Measurements from ENCODE around the gene CASKIN1.
A peak's percentile ranks its signal among the peaks of the same experiment; 100 is the strongest.

CASKIN1 gene

DNA sequence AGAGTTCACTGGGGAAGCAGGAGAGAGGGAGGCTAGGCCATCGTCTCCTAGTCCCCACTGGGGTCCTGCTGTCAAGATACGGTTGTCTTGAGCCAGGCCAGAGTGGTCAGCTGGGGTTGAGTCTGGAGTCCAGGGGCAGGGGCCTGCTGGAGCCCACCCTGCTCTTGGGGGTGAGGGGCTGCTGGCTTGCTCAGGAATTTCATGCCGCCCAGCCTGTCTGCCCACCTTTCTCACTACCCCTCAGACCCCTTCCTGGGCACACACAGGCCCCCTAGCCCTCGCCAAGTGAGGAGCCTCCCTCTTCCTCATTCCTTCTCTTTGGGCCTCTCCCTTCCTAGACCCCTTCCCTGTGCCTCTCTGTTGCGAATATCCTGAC is 39.6 kb downstream of the CASKIN1 start:
- no peak for DNase-seq (ENCODE audit: low spot score)

DNA sequence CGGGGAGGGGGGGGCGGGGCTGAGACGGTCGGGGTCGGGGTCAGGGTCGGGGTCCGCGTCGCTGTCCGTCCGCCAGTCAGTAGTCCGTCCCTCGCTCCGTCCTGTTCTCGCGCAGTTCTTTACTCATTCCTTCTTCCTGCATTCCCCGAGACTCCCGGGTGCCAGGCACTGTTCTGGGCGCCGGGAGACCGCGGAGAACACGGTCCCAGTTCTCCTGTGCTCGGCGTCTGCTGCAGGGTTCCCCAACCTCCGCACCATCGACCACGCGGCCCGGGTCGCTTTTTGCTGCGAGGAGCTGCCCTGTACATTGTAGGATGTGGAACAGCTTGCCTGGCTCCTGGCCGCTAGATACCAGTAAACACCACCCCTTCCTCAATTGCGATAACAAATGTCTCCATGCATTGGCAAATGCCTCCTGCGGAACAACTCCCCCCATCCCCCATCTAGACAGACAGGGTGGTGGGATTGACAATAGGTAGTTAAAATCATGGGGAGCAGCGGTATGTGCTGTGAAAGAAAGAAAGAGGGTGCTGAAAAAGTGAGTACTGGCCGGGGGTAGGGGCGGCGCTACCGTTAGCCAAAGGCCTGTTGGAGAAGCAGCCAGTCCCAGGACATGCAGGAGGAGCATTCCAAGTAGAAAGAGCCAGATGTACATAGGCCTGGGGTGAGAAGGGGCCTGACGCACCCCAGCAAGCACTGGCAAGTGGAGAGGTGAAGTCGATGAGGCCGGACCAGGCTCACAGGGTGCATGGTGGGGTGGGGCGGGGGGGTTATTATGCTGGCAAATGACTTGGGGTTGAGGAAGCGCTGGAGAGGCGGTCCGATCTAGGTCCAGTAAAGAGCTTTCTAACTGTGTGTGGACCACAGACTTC is 40.2 kb downstream of the CASKIN1 start:
- no peak for DNase-seq (ENCODE audit: low spot score)

DNA sequence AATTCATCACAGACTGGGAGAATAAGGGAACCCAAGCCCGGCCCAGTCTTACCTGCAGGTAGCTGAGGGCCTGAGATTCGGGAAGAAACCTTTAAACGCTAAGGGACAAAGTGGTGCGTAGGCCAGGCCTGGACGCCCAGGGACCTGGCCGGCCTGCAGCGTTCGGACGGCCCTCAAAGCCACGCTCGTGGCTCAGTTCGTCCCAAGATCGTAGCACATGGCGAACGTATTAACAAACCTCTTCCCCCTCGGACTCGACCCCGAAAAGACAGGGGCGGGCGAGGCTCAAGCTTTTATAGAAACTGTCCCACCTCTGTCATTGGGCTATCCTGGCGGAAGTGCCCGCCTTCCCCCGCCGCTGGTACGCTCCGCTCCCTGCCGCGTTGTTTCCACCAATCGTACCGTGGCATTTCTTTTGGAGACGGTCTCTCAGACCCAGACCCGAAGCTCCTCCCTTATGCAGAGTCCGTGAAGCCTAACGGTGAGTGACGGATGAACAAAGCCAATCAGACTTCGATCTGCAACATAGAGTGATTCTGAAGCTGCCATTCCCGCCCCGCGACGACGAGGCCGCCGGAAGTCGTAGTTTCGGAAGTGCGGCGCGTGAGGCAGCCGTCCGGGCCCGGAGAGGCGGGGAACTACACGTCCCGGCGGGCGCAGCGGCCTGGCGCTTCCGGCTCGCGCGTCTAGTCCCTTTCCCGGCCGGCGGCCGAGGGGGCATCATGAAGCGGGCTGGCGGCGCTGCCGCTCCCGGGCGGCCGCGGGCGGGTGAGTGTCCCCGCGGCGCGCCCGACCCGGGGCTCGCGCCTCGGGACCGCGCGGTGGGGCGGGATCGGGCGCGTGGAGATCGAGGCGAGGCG is 41.1 kb downstream of the CASKIN1 start, which contains the start of gene TRAF7:
TRAF7 (plus strand) TSS at position 692 of the 860 bp plus-strand sequence. CDS start 8,139 bp downstream, outside the sequence.
- DNase-seq (ENCODE audit: low spot score) = peak; percentile 100

DNA sequence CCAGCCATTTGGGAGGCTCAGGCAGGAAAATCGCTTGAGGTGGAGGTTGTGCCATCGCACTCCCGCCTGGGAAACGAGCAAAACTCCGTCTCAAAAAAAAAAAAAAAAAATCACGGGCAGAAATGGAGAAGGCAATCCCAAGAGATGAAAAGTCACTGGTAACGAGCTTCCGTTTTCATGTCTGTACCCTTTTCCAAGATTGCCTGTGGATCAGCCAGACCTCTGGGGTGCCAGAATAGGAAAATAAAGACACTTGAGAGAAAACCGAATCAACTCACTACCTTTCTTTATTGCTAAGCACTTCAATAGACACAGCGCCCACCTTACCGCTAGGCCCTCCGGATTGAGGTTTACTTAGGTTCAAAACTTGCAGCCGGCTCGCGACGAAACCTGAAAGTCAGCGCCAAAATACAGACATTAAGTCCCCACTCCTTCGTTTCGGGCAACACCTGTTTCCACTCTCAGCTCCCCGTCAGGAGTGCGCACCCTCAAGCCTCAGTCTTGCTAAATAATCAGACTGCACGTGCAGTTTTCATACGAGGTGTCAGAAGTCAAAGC is 41.8 kb downstream of the CASKIN1 start:
- no peak for DNase-seq (ENCODE audit: low spot score)

DNA sequence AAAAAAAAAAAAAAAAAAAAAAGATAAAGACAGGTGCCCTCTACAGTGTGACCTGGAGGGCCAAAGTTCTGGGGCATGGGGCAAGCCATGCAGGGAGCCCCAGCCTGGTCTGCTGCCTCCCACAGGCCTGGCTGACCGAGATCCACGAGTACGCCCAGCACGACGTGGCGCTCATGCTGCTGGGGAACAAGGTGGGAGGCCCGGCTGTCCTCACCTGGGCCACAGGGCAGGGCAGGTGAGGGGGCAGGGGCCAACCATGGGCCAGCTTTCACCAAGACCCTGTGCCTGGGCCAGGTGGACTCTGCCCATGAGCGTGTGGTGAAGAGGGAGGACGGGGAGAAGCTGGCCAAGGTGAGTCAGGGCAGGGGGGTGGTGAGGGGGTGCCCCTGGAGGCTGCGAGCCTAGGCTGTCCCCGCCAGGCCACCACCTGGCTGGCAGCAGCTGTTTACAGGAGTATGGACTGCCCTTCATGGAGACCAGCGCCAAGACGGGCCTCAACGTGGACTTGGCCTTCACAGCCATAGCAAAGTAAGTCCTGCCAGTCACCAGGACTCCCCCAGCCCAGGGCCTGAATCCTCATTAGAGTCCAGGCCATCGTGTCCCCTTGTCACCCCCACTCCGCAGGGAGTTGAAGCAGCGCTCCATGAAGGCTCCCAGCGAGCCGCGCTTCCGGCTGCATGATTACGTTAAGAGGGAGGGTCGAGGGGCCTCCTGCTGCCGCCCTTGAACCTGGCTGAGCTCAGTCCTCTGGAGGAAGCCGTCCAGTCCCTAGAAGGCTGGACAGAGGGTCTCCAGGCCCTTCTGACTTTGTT is 43.5 kb downstream of the CASKIN1 start:
- no peak for DNase-seq (ENCODE audit: low spot score)

DNA sequence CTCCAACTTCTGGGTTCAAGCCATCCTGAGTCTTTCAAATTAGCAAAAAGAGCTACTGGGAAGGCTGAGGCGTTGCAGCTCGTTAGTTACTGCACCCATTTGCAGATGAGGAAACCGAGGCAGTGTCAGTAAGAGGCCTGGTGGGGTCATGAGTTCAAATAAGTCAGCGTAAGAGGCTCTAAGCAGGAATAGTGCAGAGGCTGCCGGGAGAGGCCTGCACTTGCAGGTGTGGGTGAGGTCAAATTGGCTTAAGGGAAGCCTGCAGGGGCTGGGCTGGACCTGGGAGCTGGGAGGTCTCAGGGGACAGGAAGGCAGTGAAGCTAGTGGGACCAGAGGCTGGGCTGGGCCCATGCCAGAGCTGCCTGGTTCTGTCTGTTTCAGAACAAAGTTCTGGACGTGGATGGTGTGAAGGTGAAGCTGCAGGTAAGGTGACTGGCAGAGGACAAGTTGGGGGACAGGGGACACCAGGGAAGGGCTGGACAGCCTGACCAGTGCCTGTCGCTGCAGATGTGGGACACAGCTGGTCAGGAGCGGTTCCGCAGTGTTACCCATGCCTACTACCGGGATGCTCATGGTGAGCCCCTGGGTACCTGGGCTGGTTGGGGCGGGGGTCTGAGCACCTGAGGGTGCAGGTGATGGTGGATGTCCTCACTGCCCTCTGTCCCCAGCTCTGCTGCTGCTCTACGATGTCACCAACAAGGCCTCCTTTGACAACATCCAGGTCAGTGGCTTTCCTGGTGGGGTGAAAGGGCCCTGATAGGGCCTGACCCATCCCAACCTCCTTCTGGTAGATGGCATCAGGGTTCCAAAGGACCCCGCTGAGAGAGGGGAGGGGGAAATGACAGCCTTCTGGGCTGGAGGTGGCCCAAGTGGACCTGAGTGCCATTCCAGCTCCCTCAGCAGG is 45.0 kb downstream of the CASKIN1 start:
- no peak for DNase-seq (ENCODE audit: low spot score)

DNA sequence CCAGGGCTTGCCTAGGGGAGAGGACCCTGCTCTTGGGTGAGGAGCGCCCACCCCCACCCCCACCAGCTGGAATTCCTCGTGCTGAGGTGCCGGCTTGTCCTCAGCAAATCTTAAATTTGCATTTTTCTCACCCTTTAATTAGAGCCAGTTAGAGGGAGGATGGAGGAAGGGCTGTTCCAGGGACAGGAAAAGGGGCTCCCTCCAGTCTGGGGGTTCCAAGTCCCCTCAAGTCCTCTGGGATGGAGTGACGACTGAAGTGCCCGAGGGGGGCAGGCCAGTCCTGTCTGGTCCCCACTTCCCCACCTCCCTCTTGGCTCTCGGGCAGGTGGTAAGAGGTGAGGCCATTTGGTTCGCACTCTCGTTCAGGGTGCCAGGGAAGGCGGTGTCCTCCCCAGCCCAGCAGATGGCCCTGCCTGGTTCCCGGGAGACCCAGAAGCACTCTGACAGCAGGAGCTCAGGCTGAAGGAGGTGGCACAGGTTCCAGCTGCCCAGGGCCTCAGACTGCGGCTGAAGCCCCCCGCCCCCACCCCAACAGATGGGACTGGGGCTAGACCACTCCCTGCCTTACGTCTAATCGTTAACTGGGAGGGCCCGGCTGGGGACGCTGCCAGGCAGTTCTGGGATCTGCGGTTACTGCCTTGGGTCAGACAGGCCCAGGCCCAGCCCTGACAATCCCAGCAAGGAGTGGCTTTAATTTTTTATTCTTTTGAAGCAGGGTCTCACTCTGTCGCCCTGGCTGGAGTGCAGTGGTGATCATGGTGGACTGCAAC is 45.8 kb downstream of the CASKIN1 start:
- no peak for DNase-seq (ENCODE audit: low spot score)

DNA sequence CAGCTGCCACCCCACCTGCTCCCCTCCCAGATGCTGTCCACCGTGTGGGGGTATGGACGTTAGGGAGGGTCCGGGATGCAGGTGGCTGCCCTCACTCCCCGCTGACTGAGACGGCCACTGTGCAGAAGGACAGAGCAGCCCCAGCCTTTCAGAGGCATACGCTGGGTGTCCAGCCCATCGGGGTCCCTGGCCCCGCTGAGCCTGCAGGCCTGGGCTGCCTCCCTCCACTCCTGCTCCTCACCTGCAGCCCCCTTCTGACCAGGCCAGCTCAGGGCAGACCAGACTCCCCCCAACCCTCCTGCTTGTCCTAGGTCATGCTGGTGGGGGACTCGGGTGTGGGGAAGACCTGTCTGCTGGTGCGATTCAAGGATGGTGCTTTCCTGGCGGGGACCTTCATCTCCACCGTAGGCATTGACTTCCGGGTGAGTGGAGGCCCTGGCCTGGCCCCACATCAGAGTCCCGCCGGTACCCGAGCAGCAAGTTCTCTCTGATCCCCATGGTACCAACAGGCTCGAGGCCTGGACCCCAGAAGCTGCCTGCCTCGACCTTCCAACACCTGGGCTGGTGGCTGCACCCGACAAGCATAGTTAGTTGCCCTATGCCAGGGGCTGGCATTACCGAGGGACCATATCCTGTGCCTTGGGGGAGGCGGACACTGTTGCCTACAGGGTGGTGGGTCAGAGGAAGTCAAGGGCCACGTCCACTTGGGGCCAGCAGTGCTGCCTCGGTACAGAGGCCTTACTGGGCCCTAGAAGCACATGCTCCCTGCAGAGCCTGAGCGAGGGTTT is 46.6 kb downstream of the CASKIN1 start:
- no peak for DNase-seq (ENCODE audit: low spot score)

DNA sequence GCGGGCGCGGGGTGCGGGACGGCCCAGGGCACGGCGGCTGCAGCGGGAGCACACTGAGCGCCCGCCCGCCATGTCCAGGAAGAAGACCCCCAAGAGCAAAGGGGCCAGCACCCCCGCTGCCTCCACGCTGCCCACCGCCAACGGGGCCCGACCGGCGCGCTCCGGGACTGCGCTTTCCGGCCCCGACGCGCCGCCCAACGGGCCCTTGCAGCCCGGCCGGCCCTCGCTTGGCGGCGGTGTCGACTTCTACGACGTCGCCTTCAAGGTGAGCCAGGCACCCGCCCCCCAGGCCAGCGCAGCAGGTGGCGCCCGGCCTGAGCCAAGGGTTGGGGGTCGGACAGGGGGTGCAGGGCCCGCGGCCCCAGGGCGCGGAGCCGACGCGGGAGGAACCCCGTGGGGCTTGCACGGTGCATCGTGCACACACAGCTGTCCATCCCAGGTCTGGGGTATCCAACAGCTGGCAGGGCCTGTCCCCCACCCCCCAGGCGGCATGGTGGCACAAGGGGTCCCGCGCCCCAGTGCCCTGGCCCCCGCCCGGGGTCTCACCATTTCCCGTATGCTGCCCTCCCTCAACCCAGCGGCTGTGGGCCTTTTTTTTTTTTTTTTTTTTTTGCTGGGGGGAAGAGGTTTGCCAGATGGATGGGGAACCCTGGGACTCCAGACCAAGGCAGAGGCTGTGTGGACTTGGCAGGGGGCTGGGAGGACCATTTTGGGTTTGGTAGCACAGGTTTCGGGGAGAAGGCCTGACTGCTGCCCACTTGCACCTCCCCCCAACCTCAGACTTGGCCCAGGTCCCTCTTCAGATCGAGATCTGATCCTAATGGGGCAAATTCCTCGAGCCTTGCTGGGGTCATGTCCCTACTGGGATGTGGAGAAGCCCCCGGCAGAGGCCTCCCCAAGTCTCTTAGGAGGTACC is 47.4 kb downstream of the CASKIN1 start:
- DNase-seq (ENCODE audit: low spot score) = no peak

DNA sequence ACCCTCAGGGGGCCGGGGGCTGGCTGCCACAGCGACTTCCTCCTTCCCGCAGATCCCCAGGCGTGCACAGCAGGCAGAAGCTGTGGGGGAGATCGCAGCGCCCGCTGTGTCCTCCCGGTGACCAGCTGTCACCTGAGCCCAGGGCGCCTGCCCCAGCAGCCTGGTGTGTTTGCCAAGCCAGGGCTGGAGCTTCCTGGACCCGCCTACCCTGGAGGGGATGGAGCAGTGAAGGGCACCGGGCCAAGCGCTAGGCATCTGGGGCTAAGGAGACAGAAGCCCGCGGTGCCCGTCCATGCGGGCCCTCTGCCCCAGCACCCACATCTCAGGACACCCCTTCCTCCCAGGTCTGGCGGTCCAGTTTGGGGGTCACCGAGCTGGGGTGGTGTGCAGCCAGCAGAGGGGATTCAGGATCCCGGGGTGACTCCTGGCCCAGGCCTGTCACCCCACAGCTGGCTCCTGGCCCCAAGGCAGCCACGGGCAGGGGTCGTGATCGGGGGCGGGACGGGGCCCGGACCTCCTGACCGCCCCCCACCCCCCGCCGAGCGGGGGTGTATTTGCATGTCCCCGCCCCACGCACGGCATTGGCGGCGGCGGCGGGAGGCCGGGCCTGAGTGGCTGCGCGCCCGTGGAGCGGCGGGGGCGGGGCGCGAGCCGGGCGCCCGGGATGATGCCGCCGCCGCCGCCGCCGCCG is 48.3 kb downstream of the CASKIN1 start, which contains the start of gene RAB26:
RAB26 (plus strand) TSS at position 645 of the 691 bp plus-strand sequence. CDS start 159 bp downstream, outside the sequence.
- peak; percentile 70 for DNase-seq (ENCODE audit: low spot score)

DNA sequence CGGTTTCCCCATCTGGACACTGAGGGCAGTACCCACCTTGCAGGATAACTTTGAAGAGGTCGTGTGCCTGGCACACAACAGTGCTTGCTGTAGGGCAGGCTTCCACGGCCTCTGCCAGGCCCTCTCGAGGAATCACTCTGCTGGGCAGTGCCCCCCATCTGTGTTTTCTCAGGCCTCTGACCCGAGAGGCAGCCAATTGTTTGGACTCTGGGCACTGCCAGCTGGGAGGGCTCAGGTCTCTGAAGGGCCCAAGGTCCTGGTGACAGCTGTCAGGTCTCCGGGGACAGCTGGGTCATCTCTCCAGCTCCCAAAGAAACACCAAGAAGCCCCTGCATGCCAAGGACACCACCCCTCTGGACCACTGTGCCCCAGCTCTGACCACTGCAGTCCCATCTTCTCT is 49.0 kb downstream of the CASKIN1 start:
- no peak for DNase-seq (ENCODE audit: low spot score)

DNA sequence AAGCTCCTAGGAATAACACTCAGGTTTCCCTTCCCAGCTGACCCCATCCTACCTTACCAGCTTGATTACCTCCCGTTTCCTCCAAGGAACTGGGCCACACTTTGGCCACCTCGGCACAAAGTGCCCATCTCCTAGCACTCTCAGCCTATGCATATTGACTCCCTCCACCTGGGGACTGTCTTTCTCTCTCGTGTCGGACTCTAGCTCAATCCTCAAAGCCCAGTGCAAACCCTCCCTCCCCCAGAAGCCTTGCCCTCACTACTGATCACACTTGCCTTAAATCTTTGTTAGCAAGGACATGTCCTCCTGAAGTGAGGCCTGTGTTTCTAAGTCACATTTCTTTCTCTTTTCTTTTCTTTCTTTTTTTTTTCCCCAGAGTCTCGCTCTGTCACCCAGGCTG is 50.6 kb downstream of the CASKIN1 start:
- DNase-seq (ENCODE audit: low spot score) = no peak

DNA sequence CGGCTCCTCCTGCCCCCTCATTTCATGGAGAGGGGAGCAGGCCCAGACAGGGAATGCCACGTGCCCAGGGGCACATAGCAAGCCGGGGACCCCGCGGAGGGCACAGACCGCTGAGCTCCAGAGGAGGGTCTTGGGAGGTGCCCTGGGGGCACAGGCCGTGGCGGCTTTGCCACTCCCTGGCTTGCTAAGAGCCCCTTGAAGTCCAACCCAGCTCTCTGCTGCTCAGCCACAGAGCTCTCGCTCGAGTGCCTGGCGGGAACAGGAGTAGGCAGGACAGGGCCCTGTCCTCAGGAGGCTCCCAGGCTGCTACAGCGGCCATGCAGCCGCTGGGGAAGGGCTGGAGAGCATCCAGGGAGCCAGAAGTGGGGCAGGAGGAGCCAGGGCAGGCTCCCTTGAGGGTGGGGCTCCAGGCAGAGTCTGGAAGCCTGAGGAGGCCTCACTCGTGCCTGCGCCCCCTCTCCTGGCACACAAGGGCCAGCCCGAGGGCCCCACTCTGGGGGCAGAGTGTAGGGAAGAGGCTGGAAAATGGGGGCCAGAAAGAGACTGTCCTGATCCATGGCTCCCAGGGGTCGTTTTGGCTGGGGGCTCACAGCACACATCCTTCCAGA is 52.4 kb downstream of the CASKIN1 start:
- no peak for DNase-seq (ENCODE audit: low spot score)

DNA sequence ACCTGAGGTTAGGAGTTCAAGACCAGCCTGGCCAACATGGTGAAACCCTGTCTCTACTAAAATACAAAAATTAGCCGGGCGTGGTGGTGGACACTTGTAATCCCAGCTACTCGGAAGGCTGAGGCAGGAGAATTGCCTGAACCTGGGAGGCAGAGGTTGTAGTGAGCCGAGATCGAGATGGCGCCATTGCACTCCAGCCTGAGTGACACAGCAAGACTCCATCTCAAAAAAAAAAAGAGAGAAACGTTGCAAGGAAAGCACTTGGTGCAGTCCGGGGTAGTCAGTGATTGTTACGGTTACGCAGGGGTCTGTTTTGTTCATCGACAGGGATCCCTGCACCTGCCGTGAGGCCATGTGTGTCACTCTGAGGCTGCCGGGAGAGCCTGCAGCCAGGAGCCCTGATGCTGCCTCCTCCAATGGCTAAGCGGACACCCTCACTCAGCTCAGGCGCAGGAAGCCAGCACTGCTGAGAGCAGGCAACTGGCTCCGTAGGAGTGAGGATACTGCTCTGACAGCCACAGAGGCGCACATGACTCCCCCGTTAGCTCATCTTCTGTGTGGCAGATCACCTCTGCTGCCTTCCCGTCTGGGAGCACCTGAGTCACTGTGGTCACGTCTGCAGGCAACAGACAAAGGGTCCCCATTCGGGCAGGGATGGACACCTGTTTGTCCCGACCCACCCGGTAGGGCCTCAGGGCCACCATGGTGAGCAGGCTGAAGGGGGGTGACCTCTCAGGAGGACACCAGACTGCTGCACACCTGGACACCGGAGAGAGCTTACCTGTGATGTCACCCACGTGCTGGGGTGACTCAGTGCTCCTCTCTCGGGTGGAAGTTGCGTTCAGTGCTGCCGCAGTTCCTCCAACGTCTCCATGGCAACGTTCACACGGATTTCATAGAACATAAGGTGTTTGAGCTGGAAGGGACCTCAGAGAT is 53.2 kb downstream of the CASKIN1 start:
- DNase-seq (ENCODE audit: low spot score) = no peak

DNA sequence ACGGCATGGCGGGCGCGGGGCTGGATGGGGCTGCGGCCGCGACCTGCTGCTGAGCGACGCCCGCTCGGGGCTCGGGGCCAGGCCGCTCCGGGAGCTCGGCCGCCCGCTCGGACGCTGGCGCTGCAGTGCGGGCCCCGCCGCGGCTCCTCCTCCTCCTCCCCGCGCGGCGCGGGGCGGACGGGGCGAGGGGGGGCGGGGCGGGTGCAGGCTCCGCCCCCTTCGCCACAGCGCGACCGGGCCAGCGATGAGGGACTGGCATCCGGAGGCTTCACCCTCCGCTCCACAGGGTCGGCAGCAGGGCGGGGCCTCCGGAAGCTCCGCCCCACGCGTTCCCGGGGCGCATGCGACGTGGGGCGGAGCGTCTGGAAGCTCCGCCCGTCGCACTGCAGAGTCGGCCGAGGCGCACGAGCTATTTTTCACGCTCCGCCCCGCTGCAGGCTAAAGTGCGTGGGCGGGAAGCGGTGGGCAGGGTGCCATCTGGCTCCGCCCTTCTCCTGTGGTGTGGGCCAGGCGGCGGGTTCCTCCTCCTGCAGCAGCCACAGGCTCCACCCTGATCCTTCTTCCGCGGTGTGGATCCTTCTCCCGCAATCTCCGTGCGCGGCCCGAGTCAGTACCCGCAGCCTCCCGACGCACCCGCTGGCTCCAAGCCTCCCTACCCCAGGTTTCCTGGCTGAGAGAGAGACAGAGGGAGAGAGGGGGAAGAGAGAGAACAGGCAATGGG is 60.5 kb downstream of the CASKIN1 start, which contains the start of gene PKD1:
PKD1 (minus strand) TSS at position 129 of the 721 bp plus-strand sequence. CDS start 209 bp downstream, outside the sequence.
- DNase-seq (ENCODE audit: low spot score) = peak; percentile 89
